Gastrocnemius medialis (tissue), 4 donors: ENCODE measurements around the gene GPR32. TPM values are rescaled to one million over a fixed set of nuclear protein-coding genes. Genes with fewer than 3 reads are reported as not detected.

Experiments
- ATAC-seq, 2 donors: fragments of 150-250 bp; one replicate each; pipeline ENCODE4 v1.9.1; 2016
- DNase-seq, 2 donors: peaks; one replicate each; pipeline ENCODE4 v3.0.0-alpha.2; 2019
- H3K27ac ChIP-seq, 4 donors: fragments of 200-600 bp; sonication (generic); 1 replicate in 1 of 4; 2 replicates in 3 of 4; pipeline ENCODE4 v1.5.1; 2016 to 2018; ENCODE audit warnings: mild to moderate bottlenecking in 2 of 4, moderate library complexity in 1 of 4
- H3K27me3 ChIP-seq, 3 donors: fragments of 200-600 bp; sonication (generic) in 2 of 3; 1 replicate in 1 of 3; 2 replicates in 2 of 3; pipeline versions ENCODE4 v1.5.1 to v1.6.0; 2016 to 2019; ENCODE audit warnings: mild to moderate bottlenecking in 1 of 3, moderate library complexity in 1 of 3
- H3K36me3 ChIP-seq, 2 donors: fragments of 200-600 bp; sonication (generic) in 1 of 2; one replicate each; pipeline ENCODE4 v1.5.1; 2017 to 2018
- H3K4me1 ChIP-seq, 2 donors: fragments of 200-600 bp; sonication (generic) in 1 of 2; one replicate each; pipeline ENCODE4 v1.5.1; 2016 to 2017; ENCODE audit warnings: mild to moderate bottlenecking in 2 of 2
- H3K4me3 ChIP-seq, 4 donors: fragments of 200-600 bp; sonication (generic) in 3 of 4; 1 replicate in 1 of 4; 2 replicates in 3 of 4; pipeline ENCODE4 v1.5.1; 2016 to 2019; ENCODE audit warnings: mild to moderate bottlenecking in 2 of 4
- H3K9me3 ChIP-seq, 3 donors: fragments of 200-600 bp; sonication (generic) in 2 of 3; 1 replicate in 1 of 3; 2 replicates in 2 of 3; pipeline ENCODE4 v1.5.1; 2016 to 2019
- CTCF ChIP-seq, 5 experiments: fragments of 450-650 bp in 3 of 5; fragments of 200-600 bp in 2 of 5; sonication (generic) in 2 of 5; IDR thresholded peaks in 4 of 5; conservative IDR thresholded peaks in 1 of 5; 1 replicate in 4 of 5; 2 replicates in 1 of 5; pipeline ENCODE4 v1.5.1; 2016 to 2019; ENCODE audit warnings: antibody characterized with exemption in 5 of 5, mild to moderate bottlenecking in 3 of 5, moderate library complexity in 3 of 5
- POLR2A ChIP-seq, 2 donors: fragments of 450-650 bp; IDR thresholded peaks; one replicate each; pipeline ENCODE4 v1.6.1; 2017; ENCODE audit warnings: antibody characterized with exemption in 2 of 2, mild to moderate bottlenecking in 2 of 2, moderate library complexity in 2 of 2
- in situ Hi-C, 4 donors: fragments of 200-750 bp; cut with MboI; loops; one replicate each; pipeline versions ENCODE4 v1.15.0 to v1.8.0; 2017; ENCODE audit warnings: low sequenced_read_pairs in 4 of 4
- intact Hi-C: fragments of 100-400 bp; cut with DNase I; formaldehyde crosslinking; loops from one replicate; pipeline ENCODE4 v1.15.1; 2023; ENCODE audit warnings: low total_unique reads
- total RNA-seq, 4 donors: library from RNA; depleted of rRNA; stranded (reverse); fragments of >200 nt; gene quantifications; one replicate each; pipeline versions ENCODE4 v1.1.0 to v1.2.3, GENCODE V29; 2016

GPR32 gene
- total RNA-seq, 4 donors from 2014 or later = not detected

GRCh38 chr19:50790922-50791467, 20.7 kb downstream of the GPR32 start:
- intact Hi-C loops = no loop called here
- Histone ChIP-seq H3K9me3 (no peaks in the 10 kb centered on the region), H3K27me3 (peaks cover 0 to 3% (median 0%) of the 10 kb centered on the region in 3 donors), H3K4me3 (no peak overlapping the region), H3K36me3 (no peaks in the 10 kb centered on the region), H3K4me1 (no peaks in the 10 kb centered on the region), H3K27ac (no peak overlapping the region)
- DNase-seq = no peak
- in situ Hi-C loops = loop anchor here in 3 of 4 donors (25.0 kb wide), 1 partner anchor 254 kb away; no protein-coding TSS in a partner anchor
- TF ChIP-seq POLR2A (IDR thresholded peaks at IDR 0.05) (no peak), CTCF (IDR thresholded peaks at IDR 0.05 in 4 of 5, conservative IDR thresholded peaks at IDR 0.05 in 1 of 5) (no peak)
- no peak for ATAC-seq

GRCh38 chr19:50791594-50792271, 21.5 kb downstream of the GPR32 start:
- no peak for DNase-seq
- in situ Hi-C loops = loop anchor here in 3 of 4 donors (25.0 kb wide), 1 partner anchor 254 kb away; no protein-coding TSS in a partner anchor
- H3K27me3 ChIP-seq = peaks cover 0 to 3% (median 0%) of the 10 kb centered on the region in 3 donors

GRCh38 chr19:50792272-50793250, 22.3 kb downstream of the GPR32 start:
- Histone ChIP-seq H3K27ac (no peak overlapping the region), H3K36me3 (peaks cover 0 to 6% of the 10 kb centered on the region in 2 donors), H3K27me3 (peaks cover 0 to 3% (median 0%) of the 10 kb centered on the region in 3 donors), H3K4me1 (no peaks in the 10 kb centered on the region), H3K9me3 (no peaks in the 10 kb centered on the region), H3K4me3 (no peak overlapping the region)
- no peak for TF ChIP-seq CTCF (IDR thresholded peaks at IDR 0.05 in 4 of 5, conservative IDR thresholded peaks at IDR 0.05 in 1 of 5)
- no peak for TF ChIP-seq POLR2A (IDR thresholded peaks at IDR 0.05)
- in situ Hi-C loops = loop anchor here in 3 of 4 donors (25.0 kb wide), 1 partner anchor 255 kb away; no protein-coding TSS in a partner anchor
- intact Hi-C loops = no loop called here
- no peak for ATAC-seq
- DNase-seq = no peak

More at GRCh38 chr19:50791594-50792271, 21.5 kb downstream of the GPR32 start:
- Histone ChIP-seq H3K36me3 (no peaks in the 10 kb centered on the region), H3K9me3 (no peaks in the 10 kb centered on the region), H3K4me1 (no peaks in the 10 kb centered on the region), H3K27ac (no peak overlapping the region), H3K4me3 (no peak overlapping the region)
- intact Hi-C loops = no loop called here
- TF ChIP-seq POLR2A (IDR thresholded peaks at IDR 0.05) = no peak
- TF ChIP-seq CTCF (IDR thresholded peaks at IDR 0.05 in 4 of 5, conservative IDR thresholded peaks at IDR 0.05 in 1 of 5) = no peak
- no peak for ATAC-seq

- H3K9me3 ChIP-seq = no peaks in the 10 kb centered on the region
- no peak overlapping the region for H3K4me3 ChIP-seq
- in situ Hi-C loops = loop anchor here in 3 of 4 donors (25.0 kb wide), 1 partner anchor 256 kb away; no protein-coding TSS in a partner anchor
- ATAC-seq = no peak
- TF ChIP-seq CTCF (IDR thresholded peaks at IDR 0.05 in 4 of 5, conservative IDR thresholded peaks at IDR 0.05 in 1 of 5) (no peak), POLR2A (IDR thresholded peaks at IDR 0.05) (no peak)
- no peak for DNase-seq
- intact Hi-C loops = no loop called here
- H3K4me1 ChIP-seq = no peaks in the 10 kb centered on the region
- H3K27ac ChIP-seq = no peak overlapping the region
- H3K27me3 ChIP-seq = peaks cover 0 to 3% (median 0%) of the 10 kb centered on the region in 3 donors
- peaks cover 0 to 17% of the 10 kb centered on the region in 2 donors for H3K36me3 ChIP-seq
Measured at GRCh38 chr19:50793558-50794065, 23.3 kb downstream of the GPR32 start.
